LNCAP (cell line): ENCODE measurements around the gene CEP44.

Experiments
- CTCF ChIP-seq: fragments of 450-650 bp; IDR thresholded peaks from 2 replicates; pipeline ENCODE4 v1.5.1; 2017; ENCODE audit warnings: mild to moderate bottlenecking

The CEP44 gene

GRCh38 chr4:174281182-174281737 is 2.5 kb upstream of the CEP44 start:
- no peak for TF ChIP-seq CTCF

GRCh38 chr4:174281901-174282300 is 1.8 kb upstream of the CEP44 start:
- no peak for TF ChIP-seq CTCF

- TF ChIP-seq CTCF: no peak
Measured at GRCh38 chr4:174282836-174283506, 740 bp upstream of the CEP44 start.

GRCh38 chr4:174284487-174284886 is 776 bp downstream of the CEP44 start:
- TF ChIP-seq CTCF: no peak

GRCh38 chr4:174286870-174287269 is 3.2 kb downstream of the CEP44 start:
- TF ChIP-seq CTCF: no peak

- TF ChIP-seq CTCF: no peak
Measured at GRCh38 chr4:174292473-174292872, 8.8 kb downstream of the CEP44 start.

GRCh38 chr4:174303687-174304086 is 20.0 kb downstream of the CEP44 start:
- TF ChIP-seq CTCF: no peak
